ENCODE results near the gene ERFL.
A peak's percentile ranks its signal among the peaks of the same experiment; 100 is the strongest.

- no peak for TF ChIP-seq CTCF (conservative IDR thresholded peaks at IDR 0.05 in 1 of 2, IDR thresholded peaks at IDR 0.05 in 1 of 2; ENCODE audit: extremely low read depth in 1 of 2, insufficient read depth in 1 of 2, low read depth in 1 of 2, low read length in 2 of 2)
- peak; percentile 98 for TF ChIP-seq EZH2 (IDR thresholded peaks at IDR 0.05; ENCODE audit: borderline replicate concordance, low read length)
These were observed 696 bp upstream of the ERFL start for GRCh38 chr19:41928754-41929535.

Data from mammary epithelial cell (primary cell).